ENCODE measurements around the gene HRAS.

The HRAS gene

DNA sequence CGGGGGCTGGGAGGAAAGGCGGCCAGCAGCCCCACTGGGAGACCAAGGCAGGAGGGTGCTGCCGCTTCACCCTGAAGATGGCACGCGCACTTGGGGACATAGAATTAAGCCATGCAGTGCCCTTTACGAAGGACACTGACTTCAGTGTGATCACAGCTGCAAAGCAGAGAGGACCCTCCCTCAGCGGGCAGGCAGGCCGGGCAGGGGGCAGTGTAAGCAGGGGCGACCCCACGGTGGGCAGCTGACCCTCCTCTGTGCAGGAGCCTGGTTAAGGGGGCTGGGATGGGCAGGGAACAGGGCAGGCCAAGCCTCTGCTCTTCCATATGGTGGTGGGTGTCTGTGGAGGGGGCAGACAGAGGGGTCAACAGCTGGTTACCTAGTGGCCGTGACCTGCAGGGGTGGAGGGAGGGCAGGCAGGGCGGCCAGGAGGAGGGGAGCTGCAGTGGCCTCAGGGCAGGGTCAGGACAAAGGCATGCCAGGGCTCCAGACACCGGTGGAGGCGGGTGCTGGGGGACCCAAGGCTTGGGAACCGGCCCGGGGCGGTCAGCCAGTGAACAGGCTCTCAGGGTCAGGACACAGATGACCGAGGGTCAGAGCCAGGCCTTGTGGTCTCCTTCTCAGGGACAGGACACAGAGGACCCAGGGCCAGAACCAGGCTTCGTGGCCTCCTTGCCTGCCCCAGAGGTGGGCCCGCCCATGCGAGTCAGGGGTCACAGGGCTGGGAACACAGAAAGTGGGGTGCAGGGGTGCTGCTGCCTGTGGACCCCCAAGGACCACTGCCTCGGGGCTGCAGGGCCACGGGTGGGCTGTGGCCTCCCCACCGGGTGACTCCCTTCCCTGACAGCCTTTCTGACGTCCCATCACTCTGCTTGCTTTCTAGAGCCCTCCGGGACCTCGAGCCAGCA lies 18.0 kb upstream of the HRAS start:
- DNase-seq (ENCODE audit: low read depth in 2 of 2), result no peak

DNA sequence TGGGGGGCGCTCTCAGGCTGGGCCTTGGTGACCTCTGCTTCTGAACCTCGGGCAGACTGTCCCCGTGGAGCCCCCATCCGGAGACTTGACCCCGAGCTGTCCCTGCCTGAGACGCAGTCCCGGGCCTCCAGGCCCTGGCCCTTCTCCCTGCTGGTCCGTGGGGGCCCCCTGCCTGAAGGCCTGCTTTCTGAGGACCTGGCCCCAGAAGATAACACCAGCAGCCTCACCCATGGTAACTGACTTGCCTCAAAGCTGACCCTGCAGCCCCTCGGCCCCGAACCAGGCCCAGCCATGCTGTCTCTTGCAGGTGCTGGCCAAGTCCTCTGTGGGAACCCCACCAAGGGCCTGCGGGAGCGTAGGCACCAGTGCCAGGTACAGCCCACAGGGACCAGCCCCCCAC lies 16.2 kb upstream of the HRAS start:
- no peak for DNase-seq (ENCODE audit: low read depth in 2 of 2)

DNA sequence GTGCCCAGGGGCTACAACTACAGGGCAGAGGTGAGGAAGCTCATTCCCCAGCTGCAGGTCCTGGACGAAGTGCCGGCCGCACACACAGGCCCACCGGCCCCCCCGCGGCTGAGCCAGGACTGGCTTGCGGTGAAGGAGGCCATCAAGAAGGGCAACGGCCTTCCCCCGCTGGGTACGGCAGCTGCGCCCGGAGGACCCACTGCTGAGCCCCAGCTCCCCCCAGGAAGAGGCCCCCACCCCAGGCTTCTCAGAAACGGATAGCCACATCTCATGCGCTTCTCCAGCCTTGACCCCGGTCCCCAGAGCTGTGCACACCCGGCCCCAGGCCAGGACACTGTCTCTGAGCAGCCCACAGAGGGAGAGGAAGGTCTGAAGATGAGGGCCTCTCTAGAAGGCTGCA lies 15.8 kb upstream of the HRAS start:
- DNase-seq (ENCODE audit: low read depth in 2 of 2), result no peak

DNA sequence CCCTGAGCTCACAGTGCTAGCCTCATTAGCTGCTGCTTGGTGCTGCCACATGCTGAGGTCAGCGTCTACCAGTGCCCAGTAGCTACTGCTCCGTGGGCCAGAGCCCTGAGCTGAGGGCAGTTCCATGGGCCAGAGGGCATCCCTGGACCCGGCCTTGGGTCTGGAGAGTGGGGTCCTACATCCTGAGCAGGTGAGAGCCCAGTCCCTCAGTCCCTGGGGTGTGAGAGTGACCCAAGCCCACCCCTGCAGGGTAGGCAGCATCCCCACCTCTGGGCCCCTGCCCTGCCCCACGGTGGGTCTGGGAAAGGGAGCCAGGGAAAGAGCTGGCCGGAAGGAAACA lies 15.3 kb upstream of the HRAS start:
- DNase-seq (ENCODE audit: low read depth in 2 of 2), result no peak

GRCh38 chr11:550021-550745 lies 14.8 kb upstream of the HRAS start:
- DNase-seq (ENCODE audit: low read depth in 2 of 2), result no peak

DNA sequence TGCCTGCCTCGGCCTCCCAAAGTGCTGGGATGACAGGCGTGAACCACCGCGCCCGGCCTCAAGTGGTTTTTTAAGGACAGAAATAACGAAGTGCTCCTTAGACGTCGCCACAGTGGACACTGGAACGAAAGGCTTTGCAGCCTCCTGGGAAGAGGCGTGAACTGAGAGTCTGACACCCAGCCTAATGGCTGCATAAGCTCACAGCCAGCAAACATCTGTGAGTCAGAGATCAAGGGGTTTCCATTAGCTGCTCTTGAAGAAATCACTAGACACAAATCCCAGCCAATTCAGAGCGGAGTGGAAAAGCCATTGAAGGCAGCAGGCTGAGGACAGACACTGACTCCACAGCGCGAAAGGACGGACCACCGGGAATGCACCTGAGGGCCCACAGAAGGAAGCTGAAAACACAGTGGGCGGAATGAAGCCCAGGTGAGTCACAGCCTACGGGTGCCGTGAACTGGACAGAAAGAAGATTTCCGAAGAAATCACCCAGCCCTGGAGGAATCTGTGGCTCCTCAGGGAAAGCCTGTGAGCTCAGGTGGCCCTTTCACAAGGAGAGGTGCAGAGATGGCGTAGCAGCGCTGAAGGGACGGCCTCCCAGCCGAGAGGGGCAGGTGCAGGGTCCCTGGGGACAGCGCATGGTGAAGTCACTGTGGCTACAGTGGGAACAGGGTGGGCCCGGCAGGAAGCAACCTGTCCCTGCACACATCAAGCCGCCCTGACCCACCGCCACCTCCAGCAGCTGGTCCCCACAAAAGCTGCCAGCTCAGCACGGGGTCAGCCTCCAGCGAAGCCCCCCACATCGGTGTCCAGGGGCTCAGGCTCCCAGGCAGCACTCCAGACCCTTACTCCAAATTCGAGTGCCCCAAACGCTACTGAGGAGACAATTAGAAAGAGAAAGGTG lies 13.6 kb upstream of the HRAS start:
- DNase-seq (ENCODE audit: low read depth in 2 of 2), result no peak

DNA sequence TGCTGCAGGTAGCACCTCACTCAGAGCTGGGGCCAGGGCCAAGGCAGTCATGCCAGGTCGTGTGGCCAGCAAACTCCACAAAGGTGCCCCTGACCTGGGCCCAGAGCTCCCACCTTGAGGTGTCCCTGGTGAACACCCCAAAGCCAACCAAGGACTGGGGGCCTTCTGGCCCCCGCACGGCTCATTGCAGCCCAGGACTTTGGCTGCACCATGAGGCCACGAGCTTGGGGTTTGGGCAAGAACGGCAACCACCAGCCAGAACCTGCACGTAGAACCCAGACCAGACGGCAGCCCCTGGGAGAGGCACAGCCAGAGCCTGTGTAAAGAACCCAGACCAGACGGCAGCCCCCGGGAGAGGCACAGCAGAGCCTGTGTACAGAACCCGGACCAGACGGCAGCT lies 9.8 kb upstream of the HRAS start:
- DNase-seq (ENCODE audit: low read depth in 2 of 2), result no peak

- DNase-seq (ENCODE audit: low read depth in 2 of 2), result no peak
Observed at GRCh38 chr11:544817-545166, 9.4 kb upstream of the HRAS start.

DNA sequence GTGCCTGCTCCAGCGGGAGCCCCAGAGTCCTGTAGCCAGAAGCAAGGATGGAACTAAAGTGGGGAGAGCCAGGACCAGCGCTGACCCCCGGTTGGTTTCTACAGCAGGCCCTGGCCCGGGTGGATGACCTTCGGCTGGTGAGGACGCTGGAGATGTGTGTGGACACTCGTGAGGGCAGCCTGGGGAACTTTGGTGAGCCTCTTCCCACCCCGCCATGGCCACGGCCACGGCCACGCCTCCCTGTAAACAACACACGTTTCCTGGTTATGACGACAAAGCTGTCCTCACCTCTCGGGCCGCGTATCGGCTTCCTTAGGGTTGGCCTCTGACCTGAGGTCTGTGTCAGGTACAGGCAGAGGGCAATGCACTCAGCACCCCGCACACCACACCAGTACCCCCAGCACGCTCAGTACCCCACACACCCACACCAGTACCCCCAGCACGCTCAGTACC lies 6.1 kb upstream of the HRAS start:
- DNase-seq (ENCODE audit: low read depth in 2 of 2), result no peak

DNA sequence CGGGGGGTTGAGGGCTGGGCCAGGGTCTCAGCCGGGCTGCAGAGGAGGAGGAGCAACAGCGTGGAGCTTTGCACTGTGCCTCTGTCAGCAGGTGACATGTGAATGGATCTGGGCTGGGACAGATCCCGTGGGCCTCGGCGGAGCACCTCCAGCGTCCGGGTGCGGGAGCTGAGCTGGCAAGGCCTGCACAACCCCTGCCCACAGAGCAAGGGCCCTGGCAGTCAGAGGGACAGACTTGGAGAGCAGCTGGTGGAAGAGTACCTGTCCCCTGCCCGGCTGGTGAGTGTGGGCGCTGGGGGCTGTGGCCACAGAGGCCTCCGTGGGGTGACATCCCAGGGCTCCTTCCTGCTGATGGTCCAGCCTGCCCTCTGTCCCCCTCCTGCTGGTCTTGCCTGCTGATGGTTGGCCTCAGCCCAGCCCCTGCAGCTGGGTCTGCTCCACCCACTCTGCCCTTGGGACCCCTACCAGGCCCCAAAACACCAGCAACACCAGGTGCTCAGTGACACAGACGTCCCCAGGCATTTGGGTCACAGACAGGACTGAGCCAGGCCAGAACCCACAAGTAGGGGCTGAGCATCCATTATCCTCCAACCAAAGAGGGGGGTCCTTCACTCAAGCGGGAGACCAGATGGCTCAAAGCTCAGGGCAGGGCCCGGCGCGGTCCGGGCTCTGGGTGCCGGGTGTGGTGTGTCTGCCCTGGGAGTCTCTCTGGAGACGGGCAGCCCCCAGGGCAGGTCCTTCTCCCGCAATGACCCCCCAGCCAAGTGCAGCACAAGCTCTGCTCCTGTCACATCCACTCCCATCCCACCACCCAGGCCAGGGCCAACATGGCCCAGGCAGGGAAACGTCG lies 5.4 kb upstream of the HRAS start:
- no peak for DNase-seq (ENCODE audit: low read depth in 2 of 2)

- DNase-seq (ENCODE audit: low read depth in 2 of 2), result no peak
Observed at GRCh38 chr11:539971-540481, 4.7 kb upstream of the HRAS start.

- no peak for DNase-seq (ENCODE audit: low read depth in 2 of 2)
Observed at GRCh38 chr11:538431-539051, 3.2 kb upstream of the HRAS start.

DNA sequence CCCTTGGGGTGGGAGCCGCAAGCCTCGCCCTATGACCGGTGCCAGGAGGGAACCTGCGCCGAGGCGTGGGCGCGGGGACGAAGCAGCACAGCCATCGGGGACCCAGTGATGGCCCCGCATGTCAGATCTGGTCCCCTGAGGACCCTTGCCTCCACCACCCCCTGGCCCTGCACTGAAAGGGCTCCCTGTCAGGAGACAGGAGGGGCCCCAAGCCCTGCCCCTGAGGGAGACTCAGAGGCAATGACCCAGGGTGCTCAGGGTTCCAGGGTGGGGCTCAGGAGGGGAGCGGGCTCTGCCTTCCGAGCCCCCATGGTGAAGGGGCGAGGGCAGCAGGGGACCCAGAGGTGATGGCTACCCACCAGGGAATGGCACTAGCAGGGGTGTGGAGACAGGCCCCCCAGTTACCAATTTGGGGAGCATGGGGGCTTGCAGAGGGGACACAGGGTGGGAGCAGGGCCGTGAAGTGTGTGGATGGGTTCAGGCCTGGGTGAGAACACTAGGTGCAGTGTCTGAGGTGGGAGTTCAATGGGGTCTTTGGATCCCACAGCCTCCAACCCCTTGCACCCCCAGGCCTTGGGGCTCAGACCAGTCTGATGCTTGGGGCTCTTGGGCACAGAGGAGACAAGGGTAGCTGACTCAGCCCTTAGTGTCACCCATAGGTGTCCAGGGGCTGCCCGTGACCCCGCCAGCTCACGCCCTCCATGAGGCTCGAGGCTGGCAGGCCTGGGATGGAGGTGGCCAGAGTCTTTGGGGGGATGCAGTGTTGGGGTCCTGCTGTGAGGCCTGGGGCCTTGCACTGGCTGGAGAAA lies 2.5 kb upstream of the HRAS start:
- DNase-seq (ENCODE audit: low read depth in 2 of 2), result no peak

GRCh38 chr11:536841-537621 lies 1.7 kb upstream of the HRAS start, which contains the start of gene LRRC56:
LRRC56 (plus strand) TSS chr11:537527; CDS start chr11:540685, 3,158 bp downstream.
- DNase-seq (ENCODE audit: low read depth in 2 of 2), result peak; percentile 75 to 87

GRCh38 chr11:535210-535518 lies 212 bp downstream of the HRAS start:
- no peak for DNase-seq (ENCODE audit: low read depth in 2 of 2)

GRCh38 chr11:534396-535209 lies 773 bp downstream of the HRAS start:
- DNase-seq (ENCODE audit: low read depth in 2 of 2), result no peak

DNA sequence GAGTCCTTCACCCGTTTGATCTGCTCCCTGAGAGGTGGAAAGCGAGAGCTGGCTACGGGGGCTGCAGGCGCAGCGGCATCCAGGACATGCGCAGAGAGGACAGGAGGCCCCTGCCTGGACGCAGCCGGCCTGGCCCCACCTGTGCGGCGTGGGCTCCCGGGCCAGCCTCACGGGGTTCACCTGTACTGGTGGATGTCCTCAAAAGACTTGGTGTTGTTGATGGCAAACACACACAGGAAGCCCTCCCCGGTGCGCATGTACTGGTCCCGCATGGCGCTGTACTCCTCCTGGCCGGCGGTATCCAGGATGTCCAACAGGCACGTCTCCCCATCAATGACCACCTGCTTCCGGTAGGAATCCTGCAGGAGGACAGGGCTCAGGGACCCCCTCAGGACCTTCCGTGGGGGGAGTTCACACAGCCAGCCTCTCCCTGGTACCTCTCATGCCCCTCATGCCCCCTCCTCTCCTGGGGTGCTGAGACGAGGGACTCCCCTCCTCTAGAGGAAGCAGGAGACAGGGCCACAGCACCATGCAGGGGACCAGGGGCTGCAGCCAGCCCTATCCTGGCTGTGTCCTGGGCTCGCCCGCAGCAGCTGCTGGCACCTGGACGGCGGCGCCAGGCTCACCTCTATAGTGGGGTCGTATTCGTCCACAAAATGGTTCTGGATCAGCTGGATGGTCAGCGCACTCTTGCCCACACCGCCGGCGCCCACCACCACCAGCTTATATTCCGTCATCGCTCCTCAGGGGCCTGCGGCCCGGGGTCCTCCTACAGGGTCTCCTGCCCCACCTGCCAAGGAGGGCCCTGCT lies 1.6 kb downstream of the HRAS start:
- no peak for DNase-seq (ENCODE audit: low read depth in 2 of 2)

Measured in stimulated activated CD4-positive, alpha-beta T cell treated with anti-CD3 and anti-CD28 coated beads, Interleukin-15, amount 100 ng/mL, for 48 hours (primary cell).